HFF-Myc (cell line): Measurements from ENCODE around the gene VCL.

ENCODE experiments used
- DNase-seq: peaks from one replicate; pipeline ENCODE4 v3.0.0-alpha.2; 2011; ENCODE audit warnings: low read depth; ENCODE audit errors: extremely low read depth
- H3K4me3 ChIP-seq: replicated peaks from 2 replicates; pipeline ENCODE4 v1.5.1; 2011; ENCODE audit warnings: low read depth, mild to moderate bottlenecking, control low read depth, low read length
- CTCF ChIP-seq: IDR thresholded peaks from 2 replicates; pipeline ENCODE4 v1.5.1; 2012; ENCODE audit warnings: mild to moderate bottlenecking, low read depth, low read length, control low read depth; ENCODE audit errors: missing control alignments

Gene VCL

DNA sequence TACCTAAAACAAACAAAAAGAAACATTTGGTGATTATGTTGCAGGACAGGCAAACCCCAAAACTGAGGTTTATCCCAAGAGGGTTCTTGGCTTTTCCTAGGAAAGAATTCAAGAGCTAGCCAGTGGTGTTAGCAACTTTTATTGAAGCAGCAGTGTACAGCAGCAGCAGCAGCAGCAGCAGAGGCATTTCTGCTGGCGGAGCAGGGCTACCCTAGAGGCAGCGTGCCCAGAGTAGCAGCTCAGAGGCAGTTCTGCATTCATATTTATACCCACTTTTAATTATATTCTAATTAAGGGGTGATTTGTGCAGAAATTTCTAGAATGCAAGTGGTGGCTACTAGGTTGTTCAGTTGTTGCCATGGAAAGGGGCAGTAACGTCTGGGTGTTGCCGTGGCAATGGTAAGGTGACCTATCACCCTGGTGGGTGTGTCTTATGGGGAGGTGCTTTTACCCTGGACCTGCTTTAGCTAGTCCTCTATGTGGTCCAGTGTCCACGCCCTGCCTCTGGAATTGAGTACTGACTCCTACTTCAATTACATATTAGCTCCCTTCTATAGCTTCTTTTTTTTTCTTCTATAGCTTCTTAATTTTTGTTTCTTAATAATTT, 53.9 kb downstream of the VCL start:
- H3K4me3 ChIP-seq: no peak overlapping the region
- no peak for TF ChIP-seq CTCF
- no peak for DNase-seq

- no peak overlapping the region for H3K4me3 ChIP-seq
- DNase-seq: no peak
- no peak for TF ChIP-seq CTCF
These were observed 55.1 kb downstream of the VCL start for GRCh38 chr10:74052994-74053393.

- no peak overlapping the region for H3K4me3 ChIP-seq
- no peak for TF ChIP-seq CTCF
- DNase-seq: no peak
These were observed 57.6 kb downstream of the VCL start for GRCh38 chr10:74055383-74056049.

- no peak for DNase-seq
- TF ChIP-seq CTCF: no peak
- H3K4me3 ChIP-seq: no peak overlapping the region
These were observed 58.3 kb downstream of the VCL start for GRCh38 chr10:74056050-74056818.

GRCh38 chr10:74058071-74058470, 60.2 kb downstream of the VCL start:
- no peak for TF ChIP-seq CTCF
- H3K4me3 ChIP-seq: no peak overlapping the region

DNA sequence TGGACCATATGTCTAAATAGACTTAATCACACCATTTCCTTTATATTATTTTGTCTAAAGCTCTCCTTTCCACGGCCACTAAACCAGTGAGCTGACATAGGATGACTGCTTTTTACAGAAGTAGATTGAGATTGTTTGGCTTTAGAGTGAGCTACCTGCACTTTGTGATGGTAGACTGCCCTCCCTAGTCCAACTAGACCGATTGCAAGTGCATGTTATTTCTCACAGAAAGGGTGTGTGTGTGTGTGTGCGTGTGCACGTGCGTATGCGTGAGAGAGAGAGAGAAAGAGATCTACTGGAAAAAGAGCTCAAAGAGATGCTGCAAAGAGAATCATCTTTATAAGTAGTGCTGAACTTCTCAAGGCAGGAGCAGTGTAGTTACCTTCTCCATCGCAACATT, 60.7 kb downstream of the VCL start:
- DNase-seq: no peak
- TF ChIP-seq CTCF: no peak
- no peak overlapping the region for H3K4me3 ChIP-seq

More at GRCh38 chr10:74058071-74058470, 60.2 kb downstream of the VCL start:
- no peak for DNase-seq
